H1 (cell line): ENCODE results near the gene PRDM2. TPM values are rescaled to one million over a fixed set of nuclear protein-coding genes. Genes with fewer than 3 reads are reported as not detected.

Experiments used
- CTCF ChIA-PET: fragments of 300-600 bp; sonication (Branson Sonifier 250); formaldehyde crosslinking; loops from one replicate; lab custom pipeline; 2021; ENCODE audit not compliant: partially characterized antibody; lab: Charles Lee
- POLR2A ChIA-PET: fragments of 300-600 bp; sonication (Branson Sonifier 250); formaldehyde crosslinking; loops from one replicate; lab custom pipeline; 2021; ENCODE audit warnings: inconsistent platforms; ENCODE audit not compliant: partially characterized antibody; lab: Charles Lee
- DNase-seq, 2 experiments: peaks; one replicate each; pipeline versions ENCODE4 v3.0.0 to v3.0.0-alpha.2; 2010 to 2022; ENCODE audit warnings: low spot score in 2 of 2, low read depth in 1 of 2, mixed read lengths in 1 of 2
- FAIRE-seq: peaks from 2 replicates; lab custom pipeline; 2011; peaks lifted over from hg19 to GRCh38; lab: Jason Lieb, UNC
- H2AFZ ChIP-seq: 2 replicates; pipeline ENCODE4 v1.8.1; 2012; ENCODE audit warnings: low read length, inconsistent platforms
- H2AK5ac ChIP-seq: 2 replicates; pipeline ENCODE4 v1.6.1; 2013; ENCODE audit warnings: low read depth, low read length
- H2BK120ac ChIP-seq: replicated peaks from 2 replicates; pipeline ENCODE3; 2013; ENCODE audit warnings: low read depth, low read length, inconsistent platforms
- H2BK12ac ChIP-seq: 2 replicates; pipeline ENCODE4 v1.6.1; 2013; ENCODE audit warnings: low read depth, low read length
- H2BK15ac ChIP-seq: 2 replicates; pipeline ENCODE4 v1.6.1; 2013; ENCODE audit warnings: low read length
- H2BK20ac ChIP-seq: 2 replicates; pipeline ENCODE4 v1.6.1; 2013; ENCODE audit warnings: low read length
- H2BK5ac ChIP-seq: 2 replicates; pipeline ENCODE4 v1.6.1; 2013; ENCODE audit warnings: low read depth, low read length
- H3K14ac ChIP-seq: 2 replicates; pipeline ENCODE4 v1.6.1; 2013; ENCODE audit warnings: inconsistent platforms; ENCODE audit not compliant: insufficient read length
- H3K18ac ChIP-seq: 2 replicates; pipeline ENCODE4 v1.6.1; 2013; ENCODE audit warnings: low read length; ENCODE audit errors: extremely low read depth
- H3K23ac ChIP-seq: 2 replicates; pipeline ENCODE4 v1.6.1; 2013; ENCODE audit warnings: inconsistent platforms; ENCODE audit not compliant: insufficient read length
- H3K23me2 ChIP-seq: 2 replicates; pipeline ENCODE4 v1.6.1; 2013; ENCODE audit warnings: low read depth, low read length
- H3K27ac ChIP-seq: 2 replicates; pipeline ENCODE4 v1.6.1; 2011; ENCODE audit warnings: low read depth, low read length, inconsistent platforms
- H3K27me3 ChIP-seq, 4 experiments: replicated peaks in 1 of 4; 1 replicate in 1 of 4; 2 replicates in 3 of 4; pipeline versions ENCODE4 v1.6.1 to v1.8.1; 2011 to 2013; ENCODE audit warnings: low read length in 3 of 4, mild to moderate bottlenecking in 3 of 4, inconsistent platforms in 2 of 4, mixed read lengths in 2 of 4, moderate library complexity in 1 of 4; ENCODE audit not compliant: control insufficient read depth in 3 of 4, insufficient read depth in 3 of 4; ENCODE audit errors: extremely low read depth in 1 of 4
- H3K36me3 ChIP-seq, 4 experiments: 2 replicates each; pipeline versions ENCODE4 v1.6.1 to v1.8.1; 2011 to 2013; ENCODE audit warnings: mild to moderate bottlenecking in 4 of 4, low read length in 3 of 4, moderate library complexity in 2 of 4, control low read depth in 1 of 4, inconsistent platforms in 1 of 4; ENCODE audit not compliant: insufficient read depth in 4 of 4, control insufficient read depth in 2 of 4
- H3K4ac ChIP-seq: replicated peaks from 2 replicates; pipeline ENCODE3; 2013; ENCODE audit warnings: low read length, low read depth, mixed read lengths, inconsistent platforms; ENCODE audit not compliant: insufficient read length
- H3K4me1 ChIP-seq, 4 experiments: replicated peaks in 1 of 4; 1 replicate in 1 of 4; 2 replicates in 3 of 4; pipeline versions ENCODE4 v1.6.1 to v1.8.1; 2011 to 2013; ENCODE audit warnings: low read length in 3 of 4, inconsistent platforms in 2 of 4, mixed read lengths in 1 of 4; ENCODE audit not compliant: insufficient read depth in 4 of 4, control insufficient read depth in 3 of 4
- H3K4me2 ChIP-seq, 2 experiments: 2 replicates each; pipeline versions ENCODE4 v1.6.1 to v1.8.1; 2011 to 2013; ENCODE audit warnings: low read depth in 2 of 2, low read length in 2 of 2, control low read depth in 1 of 2, inconsistent platforms in 1 of 2, mild to moderate bottlenecking in 1 of 2; ENCODE audit not compliant: insufficient read depth in 1 of 2
- H3K4me3 ChIP-seq, 4 experiments: fragments of 200-600, 300-600 bp in 1 of 4; sonication (generic), shearing (Covaris generic), sonication (Bioruptor Twin) in 1 of 4; 2 replicates each; pipeline versions ENCODE4 v1.5.1 to v1.8.1; 2011 to 2016; ENCODE audit warnings: low read length in 4 of 4, low read depth in 3 of 4, control low read depth in 2 of 4, inconsistent platforms in 2 of 4, mild to moderate bottlenecking in 2 of 4, mixed read lengths in 1 of 4, moderate library complexity in 1 of 4; ENCODE audit not compliant: insufficient read depth in 2 of 4; ENCODE audit errors: extremely low read depth in 1 of 4
- H3K56ac ChIP-seq: replicated peaks from 2 replicates; pipeline ENCODE3; 2013; ENCODE audit warnings: low read depth, mild to moderate bottlenecking, mixed read lengths, low read length, inconsistent platforms; ENCODE audit not compliant: insufficient read length
- H3K79me1 ChIP-seq: 2 replicates; pipeline ENCODE4 v1.6.1; 2013; ENCODE audit warnings: low read depth, low read length, control low read depth
- H3K79me2 ChIP-seq, 2 experiments: 2 replicates each; pipeline versions ENCODE4 v1.6.1 to v1.8.1; 2012 to 2013; ENCODE audit warnings: low read length in 2 of 2, mild to moderate bottlenecking in 2 of 2, inconsistent platforms in 1 of 2; ENCODE audit not compliant: insufficient read depth in 2 of 2, control insufficient read depth in 1 of 2
- H3K9ac ChIP-seq, 4 experiments: replicated peaks in 1 of 4; 1 replicate in 1 of 4; 2 replicates in 3 of 4; pipeline versions ENCODE4 v1.6.1 to v1.8.1; 2011 to 2013; ENCODE audit warnings: low read depth in 3 of 4, low read length in 3 of 4, control low read depth in 2 of 4, mild to moderate bottlenecking in 2 of 4, moderate library complexity in 2 of 4, inconsistent platforms in 1 of 4; ENCODE audit errors: extremely low read depth in 1 of 4
- H3K9me3 ChIP-seq, 2 experiments: 2 replicates each; pipeline versions ENCODE4 v1.6.1 to v1.8.1; 2012 to 2013; ENCODE audit warnings: mild to moderate bottlenecking in 2 of 2, moderate library complexity in 2 of 2, control low read depth in 1 of 2, inconsistent platforms in 1 of 2, low read depth in 1 of 2, low read length in 1 of 2, mixed read lengths in 1 of 2; ENCODE audit not compliant: insufficient read depth in 2 of 2
- H4K20me1 ChIP-seq, 2 experiments: replicated peaks in 1 of 2; 2 replicates each; pipeline versions ENCODE3 to v1.8.1; 2011 to 2013; ENCODE audit warnings: inconsistent platforms in 2 of 2, low read length in 2 of 2, mild to moderate bottlenecking in 1 of 2; ENCODE audit not compliant: insufficient read depth in 2 of 2, control insufficient read depth in 1 of 2
- H4K5ac ChIP-seq: 2 replicates; pipeline ENCODE4 v1.6.1; 2013; ENCODE audit warnings: low read length, low read depth, mixed read lengths, inconsistent platforms; ENCODE audit not compliant: insufficient read length
- H4K8ac ChIP-seq: 2 replicates; pipeline ENCODE4 v1.8.0; 2013; ENCODE audit warnings: mild to moderate bottlenecking, moderate library complexity, low read length, inconsistent platforms; ENCODE audit not compliant: insufficient read depth; ENCODE audit errors: extremely low read depth
- H4K91ac ChIP-seq: replicated peaks from 2 replicates; pipeline ENCODE3; 2013; ENCODE audit warnings: low read length, mixed read lengths, inconsistent platforms; ENCODE audit not compliant: insufficient read length
- GABPA ChIP-seq: IDR thresholded peaks from 2 replicates; pipeline ENCODE4 v1.6.1; 2011; ENCODE audit warnings: mild to moderate bottlenecking, low read length, moderate library complexity, borderline replicate concordance; ENCODE audit not compliant: insufficient read depth
- HDAC2 ChIP-seq, 2 experiments: fragments of 300-600 bp in 1 of 2; sonication (generic) in 1 of 2; IDR thresholded peaks; 2 replicates each; pipeline ENCODE4 v1.6.1; 2011 to 2012; ENCODE audit warnings: low read depth in 2 of 2, low read length in 2 of 2, mild to moderate bottlenecking in 2 of 2, moderate library complexity in 2 of 2, borderline replicate concordance in 1 of 2, inconsistent platforms in 1 of 2
- POU5F1 ChIP-seq: IDR thresholded peaks from 2 replicates; pipeline ENCODE4 v1.6.1; 2011; ENCODE audit warnings: low read depth, mild to moderate bottlenecking, low read length, moderate library complexity
- RAD21 ChIP-seq, 2 experiments: IDR thresholded peaks in 1 of 2; conservative IDR thresholded peaks in 1 of 2; 2 replicates each; pipeline ENCODE4 v1.6.1; 2011; ENCODE audit warnings: low read depth in 2 of 2, low read length in 2 of 2, improper control_type of control experiment in 1 of 2, inconsistent platforms in 1 of 2, mild to moderate bottlenecking in 1 of 2, moderate library complexity in 1 of 2
- SIN3A ChIP-seq, 2 experiments: IDR thresholded peaks in 1 of 2; conservative IDR thresholded peaks in 1 of 2; 2 replicates each; pipeline ENCODE4 v1.6.1; 2011 to 2012; ENCODE audit warnings: low read length in 2 of 2, improper control_type of control experiment in 1 of 2, low read depth in 1 of 2, mild to moderate bottlenecking in 1 of 2
- SP4 ChIP-seq: IDR thresholded peaks from 2 replicates; pipeline ENCODE4 v1.6.1; 2012; ENCODE audit warnings: low read length, inconsistent platforms
- WGBS, 2 experiments: shearing (Covaris generic) in 1 of 2; methylation state at CpG; one replicate each; pipeline versions ENCODE4 v1.1.6 to v1.1.7; 2013 to 2015; ENCODE audit warnings: low lambda C conversion rate in 2 of 2, mixed read lengths in 2 of 2, inconsistent platforms in 1 of 2, low coverage in 1 of 2, missing lambda C conversion rate in 1 of 2; ENCODE audit not compliant: insufficient replicate concordance in 2 of 2, insufficient coverage in 1 of 2, insufficient read length in 1 of 2; ENCODE audit errors: extremely low coverage in 1 of 2, missing lambda C conversion rate in 1 of 2; 5-methylcytosine and 5-hydroxymethylcytosine counted together
- polyA plus RNA-seq, 7 experiments: library from polyadenylated mRNA; depleted of rRNA in 3 of 7; stranded (reverse) in 5 of 7; unstranded in 2 of 7; fragments of >200 nt in 5 of 7; fragments of 200-250 nt in 2 of 7; gene quantifications; 1 replicate in 5 of 7; 2 replicates in 1 of 7; 4 replicates in 1 of 7; pipeline versions ENCODE4 v1.2.1 to v1.2.3, GENCODE V29; 2011 to 2013; ENCODE audit warnings: missing spikeins in 2 of 7, mixed read lengths in 2 of 7
- total RNA-seq: library from RNA; stranded (reverse); fragmentation: NEBNext Ultra II Directional; extraction: Animal tissue kit (Norgen Biotek cat#: 25700); gene quantifications from 2 replicates; pipeline ENCODE4 v1.2.1, GENCODE V29; 2021

The PRDM2 gene
- total and polyA plus RNA-seq, 2 of the 8 experiments (the other 6 are each of a cell fraction or from before 2014, with no cell fraction given) = 5.8 to 21.2 TPM

- Histone ChIP-seq H2BK5ac (no peak overlapping the region), H2BK120ac (no peak overlapping the region), H4K5ac (no peak overlapping the region), H3K4me1 (no peaks in the 10 kb centered on the region; a peak in 1 of 7 replicates), H4K8ac (no peak overlapping the region), H3K4me2 (no peak overlapping the region), H3K56ac (no peak overlapping the region), H3K23me2 (no peaks in the 10 kb centered on the region; the same call in 1 of the 2 replicates), H2AFZ (no peak overlapping the region), H3K36me3 (no peaks in the 10 kb centered on the region), H3K18ac (no peak overlapping the region), H2AK5ac (no peak overlapping the region), H3K27ac (no peak overlapping the region), H4K20me1 (no peaks in the 10 kb centered on the region), H3K4ac (no peak overlapping the region), H2BK12ac (no peak overlapping the region), H2BK20ac (no peak overlapping the region), H4K91ac (no peak overlapping the region), H3K79me2 (no peaks in the 10 kb centered on the region), H3K9ac (no peak overlapping the region), H2BK15ac (no peak overlapping the region), H3K14ac (no peak overlapping the region), H3K4me3 (no peak overlapping the region), H3K23ac (no peak overlapping the region), H3K27me3 (peaks cover 0 to 2% (median 0%) of the 10 kb centered on the region in 4 experiments; a peak in 2 of 7 replicates), H3K79me1 (no peaks in the 10 kb centered on the region), H3K9me3 (no peaks in the 10 kb centered on the region; a peak in 1 of 4 replicates)
- no peak for FAIRE-seq
- DNase-seq = no peak
- no peak for TF ChIP-seq SIN3A (conservative IDR thresholded peaks at IDR 0.05 in 1 of 2, IDR thresholded peaks at IDR 0.05 in 1 of 2; ENCODE audit: low read depth in 1 of 2, low read length in 2 of 2)
- no peak for TF ChIP-seq POU5F1
- no peak for TF ChIP-seq HDAC2 (IDR thresholded peaks at IDR 0.05; ENCODE audit: borderline replicate concordance in 1 of 2, low read depth in 2 of 2, low read length in 2 of 2)
- no peak for TF ChIP-seq GABPA
- TF ChIP-seq SP4 = no peak
- TF ChIP-seq RAD21 (IDR thresholded peaks at IDR 0.05 in 1 of 2, conservative IDR thresholded peaks at IDR 0.05 in 1 of 2; ENCODE audit: low read depth in 2 of 2, low read length in 2 of 2) = peak; percentile 9 to 28; a peak in 3 of 4 replicates
- ChIA-PET CTCF (interaction anchor here (1.3 kb wide), 1 partner anchor 11 kb away, joined by 6 read pairs; no protein-coding TSS in a partner anchor), POLR2A (no interaction called here)
- 82% methylated on average over 4 of the region's 4 CpGs; no CpG with 5 or more reads in 1 of the 2 experiments for WGBS, 2 experiments
Measured at GRCh38 chr1:13825033-13825432, 125.0 kb downstream of the PRDM2 start.
